ENCODE data around the gene GP1BB. TPM values are rescaled to one million over a fixed set of nuclear protein-coding genes. Genes with fewer than 3 reads are reported as not detected.

Gene GP1BB
- total and polyA plus RNA-seq, 2 donors (not counting 3 experiments of a cell fraction or from before 2014, with no cell fraction given): 1.7 to 6.2 TPM

GRCh38 chr22:19720150-19720827 is 3.0 kb upstream of the GP1BB start:
- H3K36me3 ChIP-seq (ENCODE audit: control insufficient read depth in 2 of 2, extremely low read depth in 1 of 2, insufficient read depth in 2 of 2, low read length in 2 of 2): peaks cover 0 to 14% of the 10 kb centered on the region in 2 experiments
- no peaks in the 10 kb centered on the region for H3K9me3 ChIP-seq (replicated peaks; ENCODE audit: control insufficient read depth, insufficient read depth, low read length)
- H3K4me3 ChIP-seq (replicated peaks in 1 of 3; ENCODE audit: insufficient read depth in 1 of 3, low read depth in 1 of 3, low read length in 3 of 3): no peak overlapping the region
- no peak for FAIRE-seq
- peaks cover 9% of the 10 kb centered on the region for H3K4me1 ChIP-seq (ENCODE audit: control insufficient read depth, extremely low read depth, insufficient read depth, low read length)
- no peak for TF ChIP-seq CTCF (IDR thresholded peaks at IDR 0.05; ENCODE audit: extremely low read depth in 1 of 2, insufficient read depth in 1 of 2, low read depth in 1 of 2, low read length in 2 of 2)
- no peak for TF ChIP-seq EZH2 (IDR thresholded peaks at IDR 0.05; ENCODE audit: borderline replicate concordance, low read depth, low read length, severe bottlenecking)
- no peak for TF ChIP-seq POLR2AphosphoS5 (IDR thresholded peaks at IDR 0.05; ENCODE audit: insufficient read depth, low read depth, low read length)
- TF ChIP-seq JUN (IDR thresholded peaks at IDR 0.05; ENCODE audit: borderline replicate concordance, insufficient read depth, insufficient read length, low read depth): no peak
- no peak for TF ChIP-seq POLR2A (IDR thresholded peaks at IDR 0.05; ENCODE audit: low read depth, low read length)
- BruUV-seq (replicated peaks): TSS peak; percentile 14
- no peaks in the 10 kb centered on the region for H3K9me1 ChIP-seq (replicated peaks; ENCODE audit: control insufficient read depth, extremely low read depth, insufficient read depth, low read length)
- POLR2A ChIA-PET: no interaction called here
- CTCF ChIA-PET: interaction anchor here (0.9 to 2.6 kb wide), 3 partner anchors 10 to 190 kb away, joined by 3 to 16 read pairs (median 5); no protein-coding TSS in a partner anchor
- dilution Hi-C loops (cut with MboI; ENCODE audit: extremely low pct_ligation_motif_present, low sequenced_read_pairs) (no loop called here), intact Hi-C loops (cut with micrococcal nuclease) (no loop called here)
- H3K4me2 ChIP-seq (ENCODE audit: insufficient read depth, low read length): no peak overlapping the region
- H3K27ac ChIP-seq (ENCODE audit: insufficient read depth, low read depth, low read length): no peak overlapping the region
- no peaks in the 10 kb centered on the region for H3K79me2 ChIP-seq (ENCODE audit: control insufficient read depth, insufficient read depth, low read length)
- no peak overlapping the region for H3K9ac ChIP-seq (replicated peaks; ENCODE audit: extremely low read depth, insufficient read depth, low read length)
- no peaks in the 10 kb centered on the region for H4K20me1 ChIP-seq (replicated peaks; ENCODE audit: control insufficient read depth, extremely low read depth, insufficient read depth, low read length)
- no peak for DNase-seq (ENCODE audit: low read depth, low spot score)
- peaks cover 0 to 2% of the 10 kb centered on the region in 2 experiments for H3K27me3 ChIP-seq (ENCODE audit: control insufficient read depth in 2 of 2, insufficient read depth in 2 of 2, low read length in 2 of 2)
- H2AFZ ChIP-seq (ENCODE audit: low read depth, low read length): no peak overlapping the region

DNA sequence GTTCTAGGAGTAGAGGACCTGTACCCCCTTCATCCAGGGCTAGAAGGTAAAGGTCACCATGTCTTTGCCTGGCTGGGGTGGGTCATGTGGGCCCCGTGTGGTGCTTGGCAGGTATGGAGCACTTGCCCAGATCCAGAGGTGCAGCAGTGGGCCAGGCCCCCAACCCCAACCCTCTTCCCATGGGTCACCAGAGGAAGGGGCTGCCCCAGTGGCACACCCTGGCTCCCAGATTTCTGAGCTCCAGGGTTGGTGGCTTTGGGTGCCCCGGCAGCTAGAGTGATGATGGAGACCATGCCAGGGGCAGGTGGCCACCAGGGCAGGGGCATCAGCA is 2.4 kb upstream of the GP1BB start:
- Histone ChIP-seq H3K27me3 (ENCODE audit: control insufficient read depth in 2 of 2, insufficient read depth in 2 of 2, low read length in 2 of 2) (peaks cover 0 to 2% of the 10 kb centered on the region in 2 experiments), H3K9me1 (replicated peaks; ENCODE audit: control insufficient read depth, extremely low read depth, insufficient read depth, low read length) (no peaks in the 10 kb centered on the region), H4K20me1 (replicated peaks; ENCODE audit: control insufficient read depth, extremely low read depth, insufficient read depth, low read length) (no peaks in the 10 kb centered on the region), H3K4me1 (ENCODE audit: control insufficient read depth, extremely low read depth, insufficient read depth, low read length) (peaks cover 9% of the 10 kb centered on the region), H3K36me3 (ENCODE audit: control insufficient read depth in 2 of 2, extremely low read depth in 1 of 2, insufficient read depth in 2 of 2, low read length in 2 of 2) (peaks cover 0 to 14% of the 10 kb centered on the region in 2 experiments), H3K4me3 (replicated peaks in 1 of 3; ENCODE audit: insufficient read depth in 1 of 3, low read depth in 1 of 3, low read length in 3 of 3) (no peak overlapping the region), H3K4me2 (ENCODE audit: insufficient read depth, low read length) (no peak overlapping the region), H2AFZ (ENCODE audit: low read depth, low read length) (no peak overlapping the region), H3K9me3 (replicated peaks; ENCODE audit: control insufficient read depth, insufficient read depth, low read length) (no peaks in the 10 kb centered on the region), H3K9ac (replicated peaks; ENCODE audit: extremely low read depth, insufficient read depth, low read length) (no peak overlapping the region), H3K79me2 (ENCODE audit: control insufficient read depth, insufficient read depth, low read length) (no peaks in the 10 kb centered on the region), H3K27ac (ENCODE audit: insufficient read depth, low read depth, low read length) (no peak overlapping the region)
- ChIA-PET CTCF (interaction anchor here (2.6 kb wide), 1 partner anchor 10 kb away, joined by 16 read pairs; no protein-coding TSS in a partner anchor), POLR2A (no interaction called here)
- FAIRE-seq (no peak), DNase-seq (ENCODE audit: low read depth, low spot score) (no peak)
- no TSS peak for BruUV-seq (replicated peaks)
- dilution Hi-C loops (cut with MboI; ENCODE audit: extremely low pct_ligation_motif_present, low sequenced_read_pairs) (no loop called here), intact Hi-C loops (cut with micrococcal nuclease) (no loop called here)
- TF ChIP-seq MAX (IDR thresholded peaks at IDR 0.05; ENCODE audit: insufficient read depth, insufficient read length) (no peak), CTCF (IDR thresholded peaks at IDR 0.05; ENCODE audit: extremely low read depth in 1 of 2, insufficient read depth in 1 of 2, low read depth in 1 of 2, low read length in 2 of 2) (no peak), MYC (IDR thresholded peaks at IDR 0.05; ENCODE audit: low read depth, low read length) (no peak), POLR2A (IDR thresholded peaks at IDR 0.05; ENCODE audit: low read depth, low read length) (no peak), JUN (IDR thresholded peaks at IDR 0.05; ENCODE audit: borderline replicate concordance, insufficient read depth, insufficient read length, low read depth) (no peak), FOS (IDR thresholded peaks at IDR 0.05; ENCODE audit: borderline replicate concordance, insufficient read depth, low read length) (no peak), GATA2 (IDR thresholded peaks at IDR 0.05; ENCODE audit: insufficient read depth, insufficient read length, low read depth, low read length) (no peak), POLR2AphosphoS5 (IDR thresholded peaks at IDR 0.05; ENCODE audit: insufficient read depth, low read depth, low read length) (no peak), EZH2 (IDR thresholded peaks at IDR 0.05; ENCODE audit: borderline replicate concordance, low read depth, low read length, severe bottlenecking) (no peak)

Measured in endothelial cell of umbilical vein (primary cell).